Measurements from ENCODE around the gene COX6B2. TPM values are rescaled to one million over a fixed set of nuclear protein-coding genes. Genes with fewer than 3 reads are reported as not detected.
A peak's percentile ranks its signal among the peaks of the same experiment; 100 is the strongest.

Gene COX6B2
- total RNA-seq, 1 experiment from 2014 or later = 0.80 TPM

DNA sequence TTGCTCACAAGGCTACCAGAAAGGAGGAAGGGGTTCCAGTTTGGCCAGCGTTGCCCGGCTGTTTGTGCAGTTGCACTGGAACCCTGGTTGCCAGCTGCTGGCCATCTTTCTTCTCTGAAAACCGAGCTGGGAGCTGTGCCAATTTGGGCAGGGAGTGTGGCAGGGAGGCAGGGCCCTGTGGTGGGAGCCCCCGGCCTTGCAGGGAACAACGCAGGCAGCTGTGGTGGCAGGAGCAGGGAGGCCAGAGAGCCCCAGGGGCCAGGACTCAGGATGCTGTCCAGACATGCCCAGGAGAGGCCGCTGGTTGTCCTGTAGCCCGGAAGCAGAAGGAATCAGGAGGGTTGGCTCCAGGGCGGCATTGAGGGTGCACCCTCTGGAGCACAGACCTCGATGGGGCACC lies 10.1 kb downstream of the COX6B2 start:
- no peaks in the 10 kb centered on the region for H3K27me3 ChIP-seq (ENCODE audit: low read length)
- no peaks in the 10 kb centered on the region for H4K20me1 ChIP-seq (ENCODE audit: low read length)
- no peaks in the 10 kb centered on the region for H3F3A ChIP-seq (ENCODE audit: low read length, unreplicated experiment)
- DNase-seq = no peak
- intact Hi-C loops (cut with micrococcal nuclease) = no loop called here
- H3K9me3 ChIP-seq (ENCODE audit: low read length) = no peaks in the 10 kb centered on the region
- BruUV-seq (replicated peaks) = no TSS peak
- no peaks in the 10 kb centered on the region for H3K9me2 ChIP-seq (replicated peaks; ENCODE audit: low read length)
- no peak for ATAC-seq
- H3K4me2 ChIP-seq (ENCODE audit: low read length) = no peak overlapping the region
- H3K4me3 ChIP-seq (ENCODE audit: low read length) = no peak overlapping the region
- TF ChIP-seq EZH2phosphoT487 (IDR thresholded peaks at IDR 0.05; ENCODE audit: borderline replicate concordance, low read length) = no peak
- TF ChIP-seq EZH2 (IDR thresholded peaks at IDR 0.05; ENCODE audit: low read length, unreplicated experiment) = no peak
- TF ChIP-seq, protein P1, sequence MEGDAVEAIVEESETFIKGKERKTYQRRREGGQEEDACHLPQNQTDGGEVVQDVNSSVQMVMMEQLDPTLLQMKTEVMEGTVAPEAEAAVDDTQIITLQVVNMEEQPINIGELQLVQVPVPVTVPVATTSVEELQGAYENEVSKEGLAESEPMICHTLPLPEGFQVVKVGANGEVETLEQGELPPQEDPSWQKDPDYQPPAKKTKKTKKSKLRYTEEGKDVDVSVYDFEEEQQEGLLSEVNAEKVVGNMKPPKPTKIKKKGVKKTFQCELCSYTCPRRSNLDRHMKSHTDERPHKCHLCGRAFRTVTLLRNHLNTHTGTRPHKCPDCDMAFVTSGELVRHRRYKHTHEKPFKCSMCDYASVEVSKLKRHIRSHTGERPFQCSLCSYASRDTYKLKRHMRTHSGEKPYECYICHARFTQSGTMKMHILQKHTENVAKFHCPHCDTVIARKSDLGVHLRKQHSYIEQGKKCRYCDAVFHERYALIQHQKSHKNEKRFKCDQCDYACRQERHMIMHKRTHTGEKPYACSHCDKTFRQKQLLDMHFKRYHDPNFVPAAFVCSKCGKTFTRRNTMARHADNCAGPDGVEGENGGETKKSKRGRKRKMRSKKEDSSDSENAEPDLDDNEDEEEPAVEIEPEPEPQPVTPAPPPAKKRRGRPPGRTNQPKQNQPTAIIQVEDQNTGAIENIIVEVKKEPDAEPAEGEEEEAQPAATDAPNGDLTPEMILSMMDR (conservative IDR thresholded peaks at IDR 0.05; ENCODE audit: low read depth, low read length) = no peak
- H2AFZ ChIP-seq (ENCODE audit: low read length) = no peak overlapping the region
- ChIA-PET CTCF (no interaction called here), POLR2A (ENCODE audit: unreplicated experiment) (no interaction called here)
- H3K9ac ChIP-seq (ENCODE audit: low read length) = no peak overlapping the region
- peaks cover 18% of the 10 kb centered on the region for H3K4me1 ChIP-seq (ENCODE audit: insufficient read depth, low read length)
- no peak overlapping the region for H3K27ac ChIP-seq (ENCODE audit: low read length)
- no peaks in the 10 kb centered on the region; the same call in 1 of the 2 replicates for H3K36me3 ChIP-seq (ENCODE audit: low read depth, low read length)
- H3K79me2 ChIP-seq (ENCODE audit: low read length) = peaks cover 11% of the 10 kb centered on the region

- ATAC-seq (no peak), DNase-seq (no peak)
- Histone ChIP-seq H4K20me1 (ENCODE audit: low read length) (no peaks in the 10 kb centered on the region), H2AFZ (ENCODE audit: low read length) (no peak overlapping the region), H3K27ac (ENCODE audit: low read length) (no peak overlapping the region), H3K36me3 (ENCODE audit: low read depth, low read length) (no peaks in the 10 kb centered on the region), H3K9me3 (ENCODE audit: low read length) (no peaks in the 10 kb centered on the region), H3F3A (ENCODE audit: low read length, unreplicated experiment) (no peaks in the 10 kb centered on the region), H3K79me2 (ENCODE audit: low read length) (peaks cover 11% of the 10 kb centered on the region), H3K4me1 (ENCODE audit: insufficient read depth, low read length) (peaks cover 27% of the 10 kb centered on the region), H3K9ac (ENCODE audit: low read length) (no peak overlapping the region), H3K4me3 (ENCODE audit: low read length) (no peak overlapping the region; the same call in 1 of the 2 replicates), H3K9me2 (replicated peaks; ENCODE audit: low read length) (no peaks in the 10 kb centered on the region), H3K4me2 (ENCODE audit: low read length) (peak overlapping the region; percentile 97), H3K27me3 (ENCODE audit: low read length) (no peaks in the 10 kb centered on the region)
- CTCF ChIA-PET = interaction anchor here (0.5 to 0.7 kb wide), 2 partner anchors 14 to 42 kb away, joined by 3 to 12 read pairs; partner anchors contain the start of gene TMEM238
- BruUV-seq (replicated peaks) = no TSS peak
- POLR2A ChIA-PET (ENCODE audit: unreplicated experiment) = interaction anchor here (0.6 kb wide), 1 partner anchor 13 kb away, joined by 3 read pairs; no protein-coding TSS in a partner anchor
- TF ChIP-seq, protein P1 (conservative IDR thresholded peaks at IDR 0.05; ENCODE audit: low read depth, low read length) = no peak
- TF ChIP-seq EZH2 (IDR thresholded peaks at IDR 0.05; ENCODE audit: low read length, unreplicated experiment) (no peak), EZH2phosphoT487 (IDR thresholded peaks at IDR 0.05; ENCODE audit: borderline replicate concordance, low read length) (no peak)
- intact Hi-C loops (cut with micrococcal nuclease) = no loop called here
These were observed 12.7 kb downstream of the COX6B2 start for GRCh38 chr19:55341595-55342531.

Measured in PC-3 (cell line).